ENCODE measurements around the gene RCBTB1. TPM values are rescaled to one million over a fixed set of nuclear protein-coding genes. Genes with fewer than 3 reads are reported as not detected.
"Not testable (repeated sequence)": the region's sequence is repeated elsewhere in the genome, so short reads cannot be mapped to it uniquely, and the experiment has no call there.

Gene RCBTB1
- 10 to 100 TPM; 15.6 to 26.1 TPM for total RNA-seq

DNA sequence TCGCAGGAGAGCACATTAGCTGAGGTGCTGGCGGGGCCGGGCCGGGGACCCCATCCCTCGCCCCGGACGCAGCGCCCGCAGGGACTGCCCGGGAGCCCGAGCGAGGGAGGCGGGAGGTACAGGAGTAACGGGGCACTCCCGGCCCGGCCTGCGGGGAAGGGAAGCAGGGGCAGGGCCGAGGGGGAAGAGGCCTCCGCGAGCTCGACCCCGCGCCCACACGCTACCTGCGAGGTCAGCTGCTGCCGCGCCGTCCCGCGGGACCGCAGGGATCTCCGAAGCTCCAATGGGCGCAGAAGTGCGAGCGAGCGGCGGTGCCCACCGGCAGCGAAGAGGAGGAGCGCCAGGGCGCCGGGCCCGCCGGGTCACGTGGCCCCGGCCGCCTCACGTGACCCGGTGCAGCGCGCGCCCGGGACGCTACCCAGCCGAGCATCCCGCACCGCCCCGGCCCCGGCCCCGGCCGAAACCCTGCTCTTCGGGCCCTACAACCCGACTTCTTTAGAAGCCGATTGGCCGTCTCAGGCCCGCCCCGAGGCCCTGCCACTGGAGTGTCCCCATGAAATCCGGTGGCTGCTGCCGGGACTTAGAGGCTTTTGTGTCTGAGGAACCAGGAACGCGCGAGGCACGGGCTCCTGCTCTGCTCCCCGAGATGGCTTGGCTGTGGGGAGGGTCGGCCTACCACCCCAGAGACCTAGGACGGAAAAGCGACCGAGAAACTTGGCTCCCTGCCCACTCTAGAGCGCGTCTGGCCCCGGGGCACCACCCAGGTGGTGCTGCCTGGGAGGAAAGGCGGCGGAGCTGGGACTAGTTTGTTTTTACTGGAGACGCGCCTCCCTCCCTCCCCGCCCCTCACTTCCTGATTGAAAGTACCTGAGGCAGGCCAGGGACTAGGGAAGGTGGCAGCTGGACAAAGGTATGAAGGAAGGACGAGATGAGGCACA, at the start of gene RCBTB1:
TSS of gene RCBTB1 (minus strand) at position 339 of the 938 bp plus-strand sequence. CDS start 18,279 bp downstream, outside the sequence.
- peak; percentile 96 to 97 for ATAC-seq
- Mint-ChIP-seq H3K27ac (peak within 1 kb of the TSS; percentile 70), H3K36me3 (peaks cover 6 to 18% of the 10 kb centered on the region in 2 donors), H3K9me3 (no peaks in the 10 kb centered on the region)
- peak; percentile 60 to 82 for DNase-seq (ENCODE audit: low spot score in 2 of 2)

DNA sequence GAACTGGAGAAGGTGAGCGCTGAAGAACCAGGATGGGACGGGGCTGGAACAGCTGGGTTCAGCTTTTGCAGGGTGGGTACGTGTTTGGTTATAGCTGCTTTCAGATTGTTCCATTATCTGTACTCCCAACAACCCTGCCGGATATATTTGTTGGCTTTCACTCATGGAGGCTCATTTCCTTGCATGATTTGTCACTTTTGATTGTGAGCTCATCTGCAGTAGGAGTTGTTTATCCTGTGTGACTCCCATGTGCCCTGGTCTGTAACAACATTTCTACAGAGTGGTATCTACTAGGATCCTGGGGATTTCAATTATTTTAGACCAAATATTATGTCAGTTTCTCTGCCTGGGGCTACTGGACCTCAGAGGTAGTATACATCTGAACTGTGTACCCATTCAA, 48.4 kb upstream of the RCBTB1 start:
- DNase-seq (ENCODE audit: low spot score in 2 of 2) (no peak), ATAC-seq (no peak)
- no peaks in the 10 kb centered on the region for H3K36me3 Mint-ChIP-seq
- H3K27ac Mint-ChIP-seq, result no peak overlapping the region
- H3K9me3 Mint-ChIP-seq, result no peaks in the 10 kb centered on the region

DNA sequence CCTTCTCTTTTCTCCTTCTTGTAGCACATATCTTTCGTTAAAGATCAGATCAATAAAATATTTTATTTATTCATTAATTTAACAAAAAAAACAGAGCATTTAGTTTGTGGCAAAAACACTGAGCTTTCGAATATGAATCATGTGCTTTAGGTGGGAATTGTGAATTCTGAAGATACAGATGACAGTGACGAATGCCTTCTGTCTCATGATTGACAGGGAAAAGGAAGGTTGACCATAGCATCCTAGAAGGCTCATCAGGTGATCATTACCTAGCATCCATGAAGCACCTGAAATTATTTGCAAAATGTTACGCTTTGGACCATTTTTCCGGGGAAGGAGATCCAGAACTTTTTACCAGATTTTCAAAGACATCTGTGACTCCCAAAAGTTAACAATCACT, 46.8 kb upstream of the RCBTB1 start:
- DNase-seq (ENCODE audit: low spot score in 2 of 2) (no peak), ATAC-seq (no peak)
- Mint-ChIP-seq H3K36me3 (peaks cover 5% of the 10 kb centered on the region in 2 donors), H3K27ac (no peak overlapping the region), H3K9me3 (no peaks in the 10 kb centered on the region)

DNA sequence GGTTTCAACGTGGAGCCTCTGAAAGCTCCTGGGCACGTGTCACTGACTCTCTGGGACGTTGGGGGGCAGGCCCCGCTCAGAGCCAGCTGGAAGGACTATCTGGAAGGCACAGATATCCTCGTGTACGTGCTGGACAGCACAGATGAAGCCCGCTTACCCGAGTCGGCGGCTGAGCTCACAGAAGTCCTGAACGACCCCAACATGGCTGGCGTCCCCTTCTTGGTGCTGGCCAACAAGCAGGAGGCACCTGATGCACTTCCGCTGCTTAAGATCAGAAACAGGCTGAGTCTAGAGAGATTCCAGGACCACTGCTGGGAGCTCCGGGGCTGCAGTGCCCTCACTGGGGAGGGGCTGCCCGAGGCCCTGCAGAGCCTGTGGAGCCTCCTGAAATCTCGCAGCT, 45.2 kb upstream of the RCBTB1 start:
- Mint-ChIP-seq H3K36me3 (peaks cover 5% of the 10 kb centered on the region in 2 donors), H3K9me3 (no peaks in the 10 kb centered on the region), H3K27ac (no peak overlapping the region)
- DNase-seq (ENCODE audit: low spot score in 2 of 2), result no peak
- no peak for ATAC-seq

DNA sequence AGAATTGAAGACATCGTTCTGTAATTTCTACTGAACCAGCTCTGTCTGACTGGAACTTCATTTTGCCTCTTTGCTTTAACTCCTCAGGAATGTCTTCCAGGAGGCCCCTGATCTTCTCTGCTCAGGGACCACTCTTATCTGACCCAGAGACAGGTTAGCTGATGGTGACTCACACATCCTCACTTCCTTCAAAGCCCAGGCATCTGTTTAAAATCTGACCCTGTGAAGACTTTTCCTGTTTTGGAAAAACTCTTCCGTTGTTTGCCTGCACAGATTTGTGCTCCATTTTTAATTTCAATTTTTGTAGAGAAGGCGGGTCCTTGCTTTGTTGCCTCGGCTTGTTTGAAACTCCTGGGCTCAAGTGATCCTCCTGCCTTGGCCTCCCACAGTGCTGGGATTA, 44.6 kb upstream of the RCBTB1 start:
- DNase-seq (ENCODE audit: low spot score in 2 of 2) (no peak), ATAC-seq (no peak)
- Mint-ChIP-seq H3K9me3 (no peaks in the 10 kb centered on the region), H3K27ac (no peak overlapping the region), H3K36me3 (peaks cover 5% of the 10 kb centered on the region in 2 donors)

DNA sequence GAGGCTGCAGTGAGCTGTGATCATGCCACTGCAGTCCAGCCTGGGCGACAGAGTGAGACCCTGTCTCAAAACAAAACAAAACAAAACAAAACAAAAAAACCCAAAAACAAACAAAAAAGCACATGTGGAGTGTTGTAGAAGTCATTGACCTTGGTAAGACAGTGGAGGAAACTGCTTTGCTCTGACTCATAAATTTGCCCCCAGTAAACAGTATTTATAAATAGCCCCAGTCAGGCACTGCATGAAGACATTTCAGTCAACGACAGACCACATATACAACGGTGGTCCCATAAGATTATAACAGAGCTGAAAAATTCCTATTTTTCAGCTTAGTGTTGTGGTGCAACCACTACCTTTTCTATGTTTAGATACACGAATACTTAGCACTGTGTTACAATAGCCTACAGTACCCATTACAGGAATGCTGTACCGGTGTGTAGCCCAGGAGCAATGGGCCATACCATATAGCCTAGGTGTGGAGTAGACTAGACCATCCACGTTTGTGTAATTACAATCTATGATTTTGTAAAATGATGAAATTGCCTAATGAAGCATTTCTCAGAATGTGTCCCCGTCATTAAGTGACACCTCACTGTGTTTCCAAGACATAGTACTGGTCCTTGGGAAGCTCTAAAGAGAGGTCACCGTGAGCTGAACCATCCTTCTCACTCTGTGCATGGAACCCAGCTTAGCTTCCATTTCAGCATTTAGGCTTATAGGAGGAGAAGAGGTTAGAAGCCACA, 44.0 kb upstream of the RCBTB1 start:
- H3K27ac Mint-ChIP-seq, result peak overlapping the region in 1 of 2 donors; percentile 84
- peaks cover 5% of the 10 kb centered on the region in 2 donors for H3K36me3 Mint-ChIP-seq
- ATAC-seq (no peak), DNase-seq (ENCODE audit: low spot score in 2 of 2) (no peak)
- H3K9me3 Mint-ChIP-seq, result no peaks in the 10 kb centered on the region

DNA sequence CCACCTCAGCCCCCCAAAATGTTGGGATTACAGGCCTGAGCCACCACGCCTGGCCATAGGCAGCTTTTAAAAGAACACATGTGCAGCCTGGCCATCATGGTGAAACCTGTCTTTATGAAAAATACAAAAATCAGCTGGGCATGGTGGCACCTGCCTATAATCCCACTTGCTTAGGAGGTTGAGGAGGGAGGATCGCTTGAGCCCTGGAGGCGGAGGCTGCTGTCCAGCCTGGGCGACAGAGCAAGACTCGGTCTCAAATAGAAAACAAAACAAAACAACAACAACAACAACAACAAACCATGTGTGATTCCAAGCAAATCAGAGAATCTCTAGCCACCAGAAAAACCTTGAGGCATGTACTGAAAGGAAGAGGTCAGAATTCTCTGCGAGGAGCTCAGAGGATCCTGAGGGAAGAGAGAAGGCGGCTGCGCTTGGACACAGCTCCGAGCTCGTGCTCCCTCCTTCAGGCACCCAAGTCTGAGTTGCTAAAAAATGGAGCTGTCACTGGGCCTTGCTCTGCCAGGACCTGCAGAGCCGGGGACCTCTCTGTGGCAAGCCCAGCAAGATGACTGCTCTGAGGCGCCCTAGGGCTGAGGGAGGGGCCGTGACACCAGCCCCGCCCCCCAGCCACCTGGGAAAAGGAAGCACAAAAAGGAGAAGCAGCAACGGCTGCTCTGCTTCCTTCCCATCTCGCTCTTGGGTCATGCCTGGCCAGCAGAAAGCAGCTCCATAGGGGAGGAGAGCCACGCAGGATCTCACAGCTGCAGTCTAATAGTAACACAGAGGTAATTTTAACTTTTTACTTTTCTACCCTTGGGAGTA, 42.7 kb upstream of the RCBTB1 start, which contains the start of gene ARL11:
TSS of gene ARL11 (plus strand) at position 677 of the 822 bp plus-strand sequence. CDS start 1,941 bp downstream, outside the sequence.
- Mint-ChIP-seq H3K9me3 (no peaks in the 10 kb centered on the region), H3K36me3 (peaks cover 5% of the 10 kb centered on the region in 2 donors), H3K27ac (peak within 1 kb of the TSS; percentile 56 to 84)
- peak; percentile 91 to 94 for ATAC-seq
- DNase-seq (ENCODE audit: low spot score in 2 of 2), result peak; percentile 72 to 73

DNA sequence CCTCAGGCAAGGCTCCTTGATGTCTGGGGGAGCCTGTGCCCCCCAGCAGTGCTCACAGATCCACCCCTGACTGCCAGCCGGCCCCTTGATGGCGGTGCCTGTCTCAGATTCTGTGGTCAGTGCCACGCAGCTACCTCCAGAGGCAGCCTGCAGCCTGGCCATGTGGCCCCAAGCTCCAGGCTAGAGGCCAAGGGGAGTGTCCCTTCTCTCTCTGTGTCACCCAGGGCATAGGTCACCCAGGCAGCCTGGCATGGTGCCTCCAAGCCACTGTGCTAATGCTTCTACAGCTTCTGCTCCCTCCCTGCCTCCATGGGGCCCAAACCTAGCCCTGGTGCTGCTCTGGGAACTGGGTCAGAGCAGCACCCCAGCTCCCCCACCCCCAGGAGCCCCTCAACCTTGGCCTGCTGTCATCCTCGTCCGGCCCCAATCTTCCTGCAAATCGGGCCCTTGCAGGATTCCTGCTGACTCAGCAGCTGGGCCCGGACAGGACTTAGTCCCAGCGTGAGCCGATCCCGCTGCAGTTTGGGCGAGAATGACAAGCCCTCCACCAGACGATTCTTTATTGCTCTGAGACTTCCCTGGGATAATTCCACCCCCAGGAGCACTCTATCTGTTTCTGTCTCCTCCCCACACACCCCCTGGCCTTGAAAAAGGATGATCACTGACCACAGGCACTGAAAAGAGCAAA, 40.2 kb upstream of the RCBTB1 start:
- H3K27ac Mint-ChIP-seq, result no peak overlapping the region
- DNase-seq (ENCODE audit: low spot score in 2 of 2) (no peak), ATAC-seq (no peak)
- H3K36me3 Mint-ChIP-seq, result peaks cover 5% of the 10 kb centered on the region in 2 donors
- no peaks in the 10 kb centered on the region for H3K9me3 Mint-ChIP-seq

DNA sequence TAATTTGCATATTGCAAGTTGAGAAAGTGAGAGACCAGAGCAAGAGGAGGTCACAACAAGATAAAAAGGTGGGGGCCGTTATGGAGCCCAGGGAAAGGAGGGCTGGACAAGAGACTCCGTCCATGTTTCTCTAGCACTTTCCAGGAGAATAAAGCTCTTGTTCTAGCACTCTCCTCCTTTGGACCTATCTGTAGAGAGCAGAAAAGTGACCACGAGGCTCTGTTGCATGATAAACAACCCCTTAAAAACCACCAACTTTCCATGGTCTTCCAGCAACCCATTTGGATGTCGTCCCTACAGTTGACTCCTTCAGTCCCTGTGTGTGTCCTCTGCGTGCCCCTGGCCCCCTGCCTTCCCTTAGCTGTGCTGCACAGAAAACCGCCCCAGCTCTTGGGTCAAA, 38.9 kb upstream of the RCBTB1 start:
- H3K36me3 Mint-ChIP-seq, result peaks cover 5% of the 10 kb centered on the region in 2 donors
- H3K9me3 Mint-ChIP-seq, result no peaks in the 10 kb centered on the region
- ATAC-seq (no peak), DNase-seq (ENCODE audit: low spot score in 2 of 2) (no peak)
- H3K27ac Mint-ChIP-seq, result no peak overlapping the region

DNA sequence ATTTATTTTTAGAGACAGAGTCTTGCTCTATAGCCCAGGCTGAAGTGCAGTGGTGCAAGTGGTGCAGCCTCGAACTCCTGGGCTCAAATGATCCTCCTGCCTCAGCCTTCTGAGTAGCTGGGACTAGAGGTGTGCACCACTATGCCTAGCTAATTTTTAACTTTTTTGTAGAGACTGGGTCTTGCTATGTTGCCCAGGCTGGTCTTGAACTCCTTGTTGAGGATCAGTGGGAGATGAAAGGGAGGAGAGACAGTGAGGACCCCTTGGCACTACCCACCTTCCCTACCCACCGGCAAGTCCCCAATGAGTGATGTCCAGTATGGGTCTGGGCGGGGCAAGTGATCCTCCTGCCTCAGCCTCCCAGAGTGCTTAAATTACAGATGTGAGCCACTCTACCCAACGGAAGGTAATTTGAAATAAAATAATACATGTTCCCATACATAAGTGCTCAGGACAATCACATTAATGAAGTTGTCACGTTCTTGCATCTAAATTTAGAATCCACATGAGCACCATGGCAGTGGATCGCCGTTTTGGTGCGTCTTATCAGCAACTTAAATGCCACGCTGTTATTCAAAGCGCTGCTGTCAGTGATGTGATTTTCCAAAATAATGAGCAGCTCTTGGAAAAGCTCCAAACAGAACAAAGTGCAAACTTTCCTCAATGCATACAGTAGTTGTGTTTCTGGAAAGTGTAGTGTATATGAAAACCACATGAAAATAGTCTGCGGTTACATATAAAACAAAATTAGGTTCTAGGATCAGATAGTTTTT, 37.0 kb upstream of the RCBTB1 start:
- ATAC-seq (no peak), DNase-seq (ENCODE audit: low spot score in 2 of 2) (no peak)
- no peaks in the 10 kb centered on the region for H3K9me3 Mint-ChIP-seq

DNA sequence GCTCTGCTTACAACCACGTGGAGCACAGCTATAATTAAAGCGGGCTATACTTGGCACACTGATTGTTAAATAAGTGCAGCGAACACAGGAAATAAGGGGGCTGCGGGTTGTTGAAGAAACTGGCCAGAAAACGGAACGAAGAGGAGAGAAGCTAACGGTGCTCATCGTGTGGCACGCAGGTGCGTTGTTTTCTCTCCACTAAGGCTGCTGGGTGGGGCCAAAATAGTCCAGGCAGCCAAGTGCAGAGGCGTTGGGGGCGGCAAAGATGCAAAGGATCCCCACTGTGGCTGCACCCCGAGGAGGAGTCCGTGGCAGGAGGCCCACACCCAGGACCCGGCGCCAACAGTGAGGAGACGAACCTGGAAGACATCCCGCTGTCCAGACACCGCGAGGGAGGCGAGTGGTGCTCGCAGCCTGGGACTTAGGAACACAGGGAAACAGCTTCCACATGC, 34.8 kb upstream of the RCBTB1 start:
- Mint-ChIP-seq H3K27ac (peak overlapping the region in 1 of 2 donors; percentile 65), H3K36me3 (no peaks in the 10 kb centered on the region), H3K9me3 (no peaks in the 10 kb centered on the region)
- ATAC-seq (peak in 1 of 2 donors; percentile 43), DNase-seq (ENCODE audit: low spot score in 2 of 2) (no peak)

More for the DNA sequence above, 37.0 kb upstream of the RCBTB1 start:
- H3K27ac Mint-ChIP-seq, result no peak overlapping the region
- no peaks in the 10 kb centered on the region for H3K36me3 Mint-ChIP-seq

DNA sequence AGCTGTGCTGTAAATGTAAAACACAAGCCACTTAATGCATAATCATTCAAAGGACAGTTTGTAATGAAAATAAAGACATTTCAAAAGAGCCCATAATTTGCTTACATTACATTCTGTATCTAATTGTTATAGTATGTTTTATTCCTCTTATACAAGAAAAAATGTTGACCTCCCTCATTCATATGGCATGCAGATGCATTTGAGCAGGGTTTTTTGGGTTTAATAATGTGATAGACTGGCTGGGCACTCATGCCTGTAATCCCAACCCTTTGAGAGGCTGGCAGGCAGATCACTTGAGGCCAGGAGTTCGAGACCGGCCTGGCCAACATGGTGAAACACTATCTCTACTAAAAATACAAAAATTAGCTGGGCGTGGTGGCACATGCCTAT, 31.3 kb upstream of the RCBTB1 start:
- no peak for DNase-seq (ENCODE audit: low spot score in 2 of 2)
- Mint-ChIP-seq H3K27ac (no peak overlapping the region), H3K9me3 (no peaks in the 10 kb centered on the region), H3K36me3 (no peaks in the 10 kb centered on the region)
- ATAC-seq, result no peak

DNA sequence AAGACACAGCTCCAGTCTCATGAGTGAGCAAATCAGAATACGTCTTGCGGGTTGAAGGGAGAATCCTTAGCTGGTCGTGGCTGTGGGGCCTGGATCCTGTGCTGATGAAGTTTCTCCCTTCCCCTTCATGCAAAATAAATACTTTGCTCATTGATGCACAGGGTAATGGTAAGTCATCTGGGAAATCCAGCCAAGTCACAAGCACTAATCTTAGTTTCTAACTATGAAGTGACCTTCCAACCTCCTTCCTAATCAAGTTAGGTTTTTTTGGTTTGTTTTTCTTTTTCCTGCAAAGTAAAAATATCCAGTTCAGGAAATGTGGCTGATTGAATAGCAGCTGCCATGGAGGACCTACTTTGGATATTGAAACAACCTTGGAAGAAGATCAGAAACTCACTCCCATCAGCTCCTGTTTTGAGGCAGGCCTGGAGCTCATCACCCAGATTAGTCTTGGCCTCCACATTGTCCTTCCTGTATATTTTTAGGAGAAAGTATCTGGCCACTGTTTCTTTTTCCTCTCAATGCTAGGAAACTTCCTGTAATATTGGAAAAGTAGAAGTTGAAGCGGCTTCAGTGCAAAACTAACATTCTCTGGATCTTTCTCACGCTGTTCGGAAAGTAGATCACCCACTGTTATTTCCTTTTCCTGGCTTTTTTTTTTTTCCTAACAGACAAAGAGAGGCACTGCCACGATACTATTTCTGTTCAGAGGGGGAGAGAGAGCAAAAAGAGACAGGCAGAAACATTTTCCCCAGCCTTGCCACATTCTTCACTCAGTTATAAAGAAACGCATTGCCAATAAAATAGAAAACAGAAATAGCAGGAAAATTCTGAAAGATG, 30.7 kb upstream of the RCBTB1 start:
- Mint-ChIP-seq H3K9me3 (no peaks in the 10 kb centered on the region), H3K36me3 (no peaks in the 10 kb centered on the region), H3K27ac (no peak overlapping the region)
- DNase-seq (ENCODE audit: low spot score in 2 of 2) (no peak), ATAC-seq (no peak)

DNA sequence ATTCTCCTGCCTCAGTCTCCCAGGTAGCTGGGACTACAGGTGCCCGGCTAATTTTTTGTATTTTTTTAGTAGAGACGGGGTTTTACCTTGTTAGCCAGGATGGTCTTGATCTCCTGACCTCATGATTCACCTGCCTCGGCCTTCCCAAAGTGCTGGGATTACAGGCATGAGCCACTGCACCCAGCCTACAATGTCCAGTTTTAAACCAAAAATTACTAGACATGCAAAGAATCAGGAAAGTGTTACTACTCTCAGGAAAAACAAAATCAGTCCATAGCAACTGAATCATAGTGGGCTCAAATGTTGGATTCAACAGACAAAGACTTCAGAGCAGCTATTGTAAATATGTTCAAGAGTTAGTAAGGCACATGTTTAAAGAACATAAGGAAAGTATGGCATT, 26.7 kb upstream of the RCBTB1 start:
- H3K27ac Mint-ChIP-seq; ATAC-seq; H3K36me3 Mint-ChIP-seq; H3K9me3 Mint-ChIP-seq; DNase-seq (ENCODE audit: low spot score in 2 of 2): not testable (repeated sequence)
